Hematopoietic multipotent progenitor cell treated with erythropoietin and hydrocortisone succinate and interleukin-3 and kit ligand, for 8 days (in vitro differentiated cells): Measurements from ENCODE around the gene ROBO4.

Experiments
- DNase-seq: peaks from one replicate; pipeline ENCODE4 v3.0.0-alpha.2; 2015

ROBO4 gene

GRCh38 chr11:124872280-124872679, 25.4 kb downstream of the ROBO4 start:
- no peak for DNase-seq

DNA sequence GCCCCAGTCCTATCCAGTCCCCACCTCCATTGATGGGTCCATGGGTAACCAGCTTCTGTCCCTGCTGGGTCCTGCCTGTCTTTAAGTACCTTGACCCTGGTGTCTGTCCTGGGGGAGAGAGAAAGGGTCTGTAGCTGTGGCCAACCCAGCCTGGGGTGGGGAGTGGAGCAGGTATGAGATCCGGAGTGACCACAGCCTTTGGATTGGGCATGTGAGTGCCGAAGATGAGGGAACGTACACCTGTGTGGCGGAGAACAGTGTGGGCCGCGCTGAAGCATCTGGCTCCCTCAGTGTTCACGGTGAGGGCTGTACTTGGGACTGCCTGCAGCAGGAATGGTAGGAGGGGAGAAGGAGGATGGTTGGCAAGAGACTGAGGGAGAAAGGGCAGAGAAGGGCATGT, 27.2 kb downstream of the ROBO4 start:
- DNase-seq, result no peak

DNA sequence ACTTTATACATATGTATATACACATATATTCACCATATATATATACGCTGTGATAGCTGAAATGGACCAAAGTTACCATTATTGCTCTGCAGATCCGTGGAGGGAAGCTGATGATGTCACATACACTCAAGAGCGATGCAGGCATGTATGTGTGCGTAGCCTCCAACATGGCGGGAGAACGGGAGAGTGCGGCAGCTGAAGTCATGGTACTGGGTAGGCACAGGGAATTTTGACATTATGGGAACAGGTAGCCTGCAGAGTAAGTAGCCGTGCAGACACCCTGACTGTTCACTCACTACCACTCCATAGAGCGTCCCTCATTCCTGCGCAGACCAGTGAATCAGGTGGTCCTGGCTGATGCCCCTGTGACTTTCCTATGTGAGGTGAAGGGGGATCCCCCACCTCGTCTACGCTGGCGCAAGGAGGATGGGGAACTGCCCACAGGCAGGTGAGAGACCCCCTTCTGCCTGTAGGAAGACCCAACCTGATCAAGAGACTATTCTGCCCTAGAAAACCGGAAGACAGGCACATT, 27.7 kb downstream of the ROBO4 start:
- no peak for DNase-seq

DNA sequence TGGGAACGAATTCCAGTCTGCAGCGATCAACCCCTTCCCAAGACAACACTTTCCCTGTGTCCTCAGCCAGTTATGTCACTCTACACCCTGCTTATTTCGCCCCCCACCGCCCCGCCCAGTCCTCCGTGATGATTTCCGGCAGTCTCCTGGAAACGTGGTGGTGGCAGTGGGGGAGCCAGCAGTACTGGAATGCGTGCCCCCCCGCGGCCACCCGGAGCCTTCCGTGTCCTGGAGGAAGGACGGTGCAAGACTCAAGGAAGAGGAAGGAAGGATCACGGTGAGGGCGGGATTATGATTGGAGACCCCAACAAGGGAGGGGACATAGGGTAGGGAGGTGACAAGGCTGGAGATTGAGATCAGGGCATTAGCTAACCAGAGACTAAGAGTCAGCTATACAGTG, 28.3 kb downstream of the ROBO4 start:
- DNase-seq, result no peak

- DNase-seq, result no peak
Observed at GRCh38 chr11:124868331-124869274, 29.1 kb downstream of the ROBO4 start.

DNA sequence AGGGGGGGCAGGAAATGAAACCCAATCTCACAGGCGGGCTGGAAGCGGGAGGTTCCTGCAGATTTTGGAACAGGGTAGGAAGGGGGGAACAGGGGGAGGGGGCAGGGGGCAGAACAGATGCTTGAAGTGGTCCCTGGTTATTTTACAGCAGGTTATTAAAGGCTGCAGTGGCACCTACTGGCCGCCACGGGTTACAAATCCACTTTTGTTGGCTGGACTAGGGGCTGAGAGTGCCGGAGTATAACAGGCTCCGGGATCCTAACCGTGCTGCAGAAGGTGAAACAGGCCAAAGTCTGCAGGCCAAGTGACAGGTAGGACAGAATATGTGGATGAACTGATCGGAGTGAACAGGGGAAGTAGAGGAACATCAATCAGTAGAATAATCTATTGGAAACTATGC, 30.0 kb downstream of the ROBO4 start:
- DNase-seq, result peak; percentile 38

- peak; percentile 20 for DNase-seq
Observed at GRCh38 chr11:124865902-124866851, 31.5 kb downstream of the ROBO4 start.

DNA sequence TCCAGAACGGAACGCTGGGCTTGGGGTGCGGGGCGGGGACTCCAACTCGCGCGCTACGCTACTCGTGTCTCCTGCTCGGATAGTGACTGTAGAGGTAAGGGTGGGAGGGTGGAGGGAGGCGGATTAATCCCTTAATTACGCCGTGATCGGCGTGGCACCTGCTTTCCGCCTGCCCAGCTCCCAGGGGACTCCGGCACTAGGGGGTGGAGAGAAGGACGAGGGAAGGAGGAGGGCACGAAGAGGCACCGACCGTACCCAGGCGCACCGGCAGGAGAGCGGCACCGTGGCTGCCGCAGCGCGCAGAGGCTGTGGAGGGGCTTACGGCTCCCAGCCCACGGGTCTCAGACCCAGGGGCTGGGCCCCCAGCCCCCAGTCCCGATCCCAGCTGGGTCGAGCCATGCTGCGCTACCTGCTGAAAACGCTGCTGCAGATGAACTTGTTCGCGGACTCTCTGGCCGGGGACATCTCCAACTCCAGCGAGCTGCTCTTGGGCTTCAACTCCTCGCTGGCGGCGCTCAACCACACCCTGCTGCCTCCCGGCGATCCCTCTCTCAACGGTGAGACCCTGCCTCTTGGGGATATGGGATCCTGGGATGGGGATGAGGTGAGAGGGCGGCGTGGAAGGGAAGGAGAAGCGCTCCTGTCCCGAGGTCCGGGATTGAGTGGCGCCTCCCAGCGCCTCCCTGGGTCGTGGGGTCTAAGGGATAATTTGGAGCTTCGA, 32.3 kb downstream of the ROBO4 start, which contains the start of gene ROBO3:
Gene ROBO3 (plus strand): TSS at position 252 of the 721 bp plus-strand sequence. CDS start 146 bp downstream, at position 398.
- no peak for DNase-seq

GRCh38 chr11:124864892-124865180, 32.8 kb downstream of the ROBO4 start:
- DNase-seq, result no peak

DNA sequence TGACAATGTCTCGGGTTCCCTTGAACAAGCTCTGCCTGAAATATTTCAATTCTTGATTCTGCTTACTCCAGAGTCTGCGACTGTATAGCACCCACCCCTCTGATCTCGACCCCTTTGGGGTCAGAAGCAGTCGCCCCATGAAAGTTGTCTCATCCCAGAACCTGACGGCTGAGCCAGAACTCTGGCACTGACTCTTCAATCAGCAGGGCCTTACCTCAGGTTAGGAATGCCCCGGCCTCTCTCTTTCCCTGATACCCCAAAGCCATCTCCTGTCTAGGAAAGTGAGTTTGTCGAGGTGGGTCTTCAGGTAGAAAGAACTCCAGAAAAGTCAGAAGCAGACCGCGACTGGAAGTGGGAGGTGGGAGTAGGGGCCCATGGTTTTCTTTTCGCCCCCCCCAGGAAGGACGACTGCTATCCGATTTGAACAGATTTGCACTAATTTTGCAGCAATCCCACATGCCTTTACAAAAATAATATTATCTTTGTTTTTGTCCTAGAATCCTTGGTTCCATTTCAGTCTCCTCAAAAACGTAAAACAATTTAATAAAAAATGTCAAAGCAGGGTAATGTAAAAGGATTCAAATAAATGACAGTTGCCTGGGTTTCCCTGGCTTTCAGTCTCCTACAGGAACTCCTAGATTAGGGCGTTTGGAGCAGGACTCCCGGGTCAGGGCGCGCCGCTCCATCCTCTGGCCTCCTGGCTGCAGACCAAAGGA, 33.3 kb downstream of the ROBO4 start:
- no peak for DNase-seq

- no peak for DNase-seq
Observed at GRCh38 chr11:124863826-124864165, 33.9 kb downstream of the ROBO4 start.

GRCh38 chr11:124863137-124863825, 34.4 kb downstream of the ROBO4 start:
- no peak for DNase-seq

DNA sequence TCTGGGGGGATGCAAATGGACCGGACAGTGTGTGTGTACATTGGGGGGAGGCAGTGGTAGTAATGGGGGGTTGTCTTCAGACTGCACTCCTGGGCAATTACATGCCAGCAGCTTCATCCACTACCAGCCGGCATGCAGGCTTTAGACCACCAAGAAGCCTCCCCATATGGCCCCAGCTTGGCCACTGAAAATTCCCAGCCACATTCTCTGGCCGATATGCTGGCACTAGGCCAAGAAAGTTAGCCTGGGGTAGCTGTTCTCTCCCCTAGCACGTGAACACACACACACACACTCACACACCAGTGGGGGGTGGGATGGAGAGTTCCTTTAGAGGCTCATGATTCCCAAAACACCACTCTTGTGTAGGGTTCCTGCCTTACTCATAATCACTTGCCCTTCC, 36.0 kb downstream of the ROBO4 start:
- DNase-seq, result no peak

DNA sequence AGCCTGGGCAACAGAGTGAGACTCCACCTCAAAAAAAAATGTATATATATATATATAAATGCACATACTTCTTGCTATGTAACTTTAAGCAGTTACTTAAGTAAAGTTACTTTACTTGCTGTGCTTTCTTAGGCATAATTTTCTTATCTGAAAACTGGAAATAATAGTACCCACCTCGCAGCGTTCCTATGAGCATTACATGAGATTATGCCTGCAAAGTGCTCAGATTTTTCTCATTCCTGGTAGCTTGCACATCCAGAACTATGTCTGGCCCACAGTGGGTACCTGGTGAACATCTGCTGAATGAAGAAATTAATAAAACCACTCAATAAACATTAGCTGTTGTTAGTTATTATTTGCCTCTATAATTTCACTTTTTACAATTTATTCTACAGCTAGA, 38.5 kb downstream of the ROBO4 start:
- no peak for DNase-seq

DNA sequence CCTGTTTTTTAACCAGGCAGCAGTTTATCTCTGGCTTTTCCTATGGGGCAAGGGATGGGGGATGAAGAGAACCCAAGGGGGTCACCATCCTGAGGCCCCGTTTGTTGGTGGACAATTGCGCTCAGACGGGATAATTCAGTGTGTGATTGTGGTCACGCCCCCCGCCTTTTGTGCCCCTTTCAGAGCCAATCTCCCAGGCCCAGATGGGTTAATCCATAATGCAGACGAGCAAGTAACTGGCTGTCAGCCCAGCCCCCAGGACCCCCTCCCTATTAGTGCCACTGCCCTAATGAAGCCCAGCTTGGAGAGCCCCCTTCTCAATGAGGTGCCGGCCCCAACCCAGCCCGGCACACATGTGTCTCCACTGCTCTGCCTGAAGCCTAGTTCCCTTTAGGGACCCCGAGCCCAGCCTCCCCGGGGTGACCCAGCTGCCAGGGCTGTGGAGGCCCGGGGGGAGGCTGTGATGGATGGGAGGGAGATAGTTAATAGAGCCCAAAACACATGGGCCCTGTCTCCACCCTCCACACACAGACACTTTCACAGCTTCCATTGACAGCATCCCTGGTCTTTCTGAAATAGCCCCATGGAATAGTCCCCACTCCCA, 51.5 kb downstream of the ROBO4 start:
- DNase-seq, result no peak

DNA sequence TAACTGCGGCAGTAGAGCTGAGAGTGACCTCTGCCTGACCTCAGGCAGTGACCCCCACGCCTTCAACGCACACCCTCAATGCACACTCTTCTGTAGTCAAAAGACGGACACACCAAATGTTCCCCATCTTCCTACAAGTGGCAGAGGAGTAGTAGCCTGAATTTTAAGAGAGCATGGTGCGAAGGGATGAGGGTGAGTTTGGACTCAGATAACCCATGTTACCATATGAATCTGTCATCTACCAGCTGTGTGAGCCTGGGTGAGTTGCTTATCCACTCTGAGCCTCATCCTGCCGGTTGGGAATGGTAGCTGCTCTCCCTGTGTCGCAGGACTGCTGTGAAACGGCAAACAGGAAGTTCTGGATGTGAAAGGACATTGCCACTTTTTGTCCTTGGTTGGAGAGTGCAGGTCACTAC, 53.0 kb downstream of the ROBO4 start:
- no peak for DNase-seq

- no peak for DNase-seq
Observed at GRCh38 chr11:124843616-124843910, 54.1 kb downstream of the ROBO4 start.

DNA sequence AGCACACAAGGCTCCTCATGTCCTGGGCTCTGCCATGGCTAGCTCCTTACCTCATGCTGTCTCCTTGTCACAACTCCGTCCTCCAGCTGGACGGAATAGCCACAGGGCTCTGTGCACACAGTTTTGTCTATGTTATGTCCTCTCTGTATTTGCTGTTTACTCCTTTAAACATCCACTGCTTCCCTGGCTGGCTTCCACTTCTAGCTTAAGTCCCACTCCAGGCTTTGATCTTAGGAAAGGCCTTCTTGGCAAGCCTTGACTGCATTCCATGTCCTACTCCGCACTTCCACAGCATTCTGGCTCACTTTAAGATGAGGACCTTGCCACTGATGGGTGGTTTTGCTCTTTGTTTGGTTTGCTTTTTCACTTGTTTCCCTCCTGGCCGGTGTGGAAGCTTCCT, 55.4 kb downstream of the ROBO4 start:
- no peak for DNase-seq

GRCh38 chr11:124841840-124842239, 55.8 kb downstream of the ROBO4 start:
- DNase-seq, result no peak

GRCh38 chr11:124841201-124841600, 56.5 kb downstream of the ROBO4 start:
- DNase-seq, result no peak

DNA sequence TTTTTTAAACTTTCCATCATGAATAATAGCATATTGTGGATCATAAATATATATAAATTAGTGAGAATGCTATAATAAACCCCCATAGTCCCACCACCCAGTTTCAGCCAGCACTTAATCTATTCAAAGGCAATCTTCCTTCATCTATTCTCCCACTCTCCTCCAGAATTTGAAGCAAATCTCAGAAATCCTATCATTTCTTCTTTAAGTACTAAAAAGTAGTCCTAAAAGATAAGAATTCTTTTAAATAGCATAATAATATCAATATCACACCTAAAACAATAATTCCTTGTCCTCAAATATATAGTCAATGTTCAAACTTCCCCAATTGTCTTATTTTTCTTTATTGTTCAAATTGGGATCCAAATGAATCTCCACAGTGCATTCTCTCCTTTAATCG, 57.0 kb downstream of the ROBO4 start:
- DNase-seq, result no peak
